H54 (cell line): ENCODE data around the gene CCDC197.
A peak's percentile ranks its signal among the peaks of the same experiment; 100 is the strongest.

Experiments used
- DNase-seq: peaks from one replicate; pipeline ENCODE4 v3.0.0; 2011; ENCODE audit warnings: low spot score, mixed read lengths; ENCODE audit not compliant: insufficient read length
- FAIRE-seq: peaks from 3 replicates; lab custom pipeline; 2011; peaks lifted over from hg19 to GRCh38; lab: Jason Lieb, UNC
- POLR2A ChIP-seq: IDR thresholded peaks from 2 replicates; pipeline ENCODE4 v1.6.1; 2011; ENCODE audit warnings: low read depth, mild to moderate bottlenecking, low read length

CCDC197 gene

GRCh38 chr14:94026173-94026888 is 29.2 kb downstream of the CCDC197 start, which contains the start of gene OTUB2:
Gene OTUB2, plus strand, starts transcription at chr14:94026340. Its CDS starts 198 bp downstream, at chr14:94026538.
- no peak for TF ChIP-seq POLR2A
- FAIRE-seq (peak; percentile 93), DNase-seq (peak; percentile 98)

- no peak for FAIRE-seq
- no peak for DNase-seq
- no peak for TF ChIP-seq POLR2A
Measured at GRCh38 chr14:94026889-94027469, 29.9 kb downstream of the CCDC197 start.

GRCh38 chr14:94027566-94028449 is 30.7 kb downstream of the CCDC197 start:
- TF ChIP-seq POLR2A: no peak
- FAIRE-seq (peak; percentile 27), DNase-seq (peak; percentile 65)

GRCh38 chr14:94028450-94028826 is 31.3 kb downstream of the CCDC197 start:
- TF ChIP-seq POLR2A: no peak
- FAIRE-seq (peak; percentile 82), DNase-seq (peak; percentile 66)

GRCh38 chr14:94029265-94029664 is 32.2 kb downstream of the CCDC197 start:
- DNase-seq: no peak
- FAIRE-seq: no peak
- TF ChIP-seq POLR2A: no peak

- TF ChIP-seq POLR2A: no peak
- FAIRE-seq: no peak
- no peak for DNase-seq
Measured at GRCh38 chr14:94029671-94030203, 32.6 kb downstream of the CCDC197 start.

GRCh38 chr14:94030571-94030970 is 33.5 kb downstream of the CCDC197 start:
- DNase-seq (no peak), FAIRE-seq (no peak)
- TF ChIP-seq POLR2A: no peak

- DNase-seq (no peak), FAIRE-seq (no peak)
- TF ChIP-seq POLR2A: no peak
Measured at GRCh38 chr14:94031161-94031882, 34.2 kb downstream of the CCDC197 start.

GRCh38 chr14:94031883-94032279 is 34.8 kb downstream of the CCDC197 start:
- no peak for DNase-seq
- no peak for FAIRE-seq
- no peak for TF ChIP-seq POLR2A

GRCh38 chr14:94034886-94035285 is 37.8 kb downstream of the CCDC197 start:
- FAIRE-seq (no peak), DNase-seq (no peak)
- no peak for TF ChIP-seq POLR2A

- FAIRE-seq (peak; percentile 70), DNase-seq (peak; percentile 52)
- no peak for TF ChIP-seq POLR2A
Measured at GRCh38 chr14:94036313-94037167, 39.4 kb downstream of the CCDC197 start.

GRCh38 chr14:94037954-94038353 is 40.9 kb downstream of the CCDC197 start:
- DNase-seq (no peak), FAIRE-seq (no peak)
- no peak for TF ChIP-seq POLR2A
